DMS 273 (cell line): ENCODE measurements around the gene ADH1C.

Source experiments
- DNase-seq: peaks from one replicate; lab custom pipeline; 2025; ENCODE audit not compliant: unreplicated experiment; lab: John Stamatoyannopoulos, UW

ADH1C gene

DNA sequence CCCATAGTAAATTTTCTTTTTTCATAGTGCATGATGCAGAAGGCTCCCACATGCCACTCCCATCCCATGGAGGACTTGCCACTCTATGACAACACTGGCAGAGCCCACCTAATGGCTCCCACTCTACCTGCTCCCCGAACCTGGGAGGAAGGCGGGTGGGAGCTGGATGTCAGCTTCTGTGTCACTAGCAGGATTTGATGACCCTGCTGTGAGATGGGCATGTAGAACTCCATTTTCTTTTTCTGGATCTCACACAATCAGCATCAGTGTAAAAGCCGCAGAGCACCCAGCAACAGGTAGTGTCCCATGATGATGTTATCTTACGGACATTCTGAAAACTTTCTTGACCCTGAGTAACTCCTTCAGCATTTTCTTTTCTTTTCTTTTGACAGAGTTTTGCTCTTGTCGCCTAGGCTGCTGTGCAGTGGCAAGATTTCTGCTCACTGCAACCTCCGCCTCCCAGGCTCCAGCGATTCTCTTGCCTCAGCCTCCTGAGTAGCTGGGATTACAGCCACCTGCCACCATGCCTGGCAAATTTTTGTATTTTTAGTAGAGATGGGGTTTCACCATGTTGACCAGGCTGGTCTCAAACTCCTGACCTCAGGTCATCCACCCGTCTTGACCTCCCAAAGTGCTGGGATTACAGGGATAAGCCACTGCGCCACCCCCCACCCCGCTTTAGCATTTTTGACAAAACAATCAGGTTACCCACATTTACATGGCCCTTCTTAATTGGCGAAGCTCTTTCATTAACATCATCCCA, 46.7 kb downstream of the ADH1C start:
- no peak for DNase-seq

- DNase-seq: no peak
Observed at GRCh38 chr4:99301376-99302164, 51.0 kb downstream of the ADH1C start.

DNA sequence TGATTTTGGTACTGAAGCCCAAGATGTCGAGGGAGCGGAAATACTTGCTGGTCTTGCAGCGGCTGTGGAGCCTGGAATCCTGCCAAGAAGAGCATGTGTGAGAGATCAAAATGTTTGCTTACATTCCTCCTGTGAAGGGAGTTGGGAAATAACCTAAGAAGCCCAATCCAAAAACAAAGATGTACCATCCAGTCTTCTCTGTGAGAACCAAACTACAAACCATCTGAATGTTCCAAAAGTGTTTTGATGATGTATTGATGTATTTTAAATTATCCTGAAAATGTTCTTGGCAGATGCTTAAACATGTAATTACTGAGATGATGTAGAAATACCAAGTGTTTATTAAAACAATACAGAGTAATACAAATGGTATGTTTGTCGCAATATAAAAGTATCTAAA, 51.6 kb downstream of the ADH1C start:
- peak; percentile 89 for DNase-seq

GRCh38 chr4:99293357-99293756, 59.2 kb downstream of the ADH1C start:
- no peak for DNase-seq

DNA sequence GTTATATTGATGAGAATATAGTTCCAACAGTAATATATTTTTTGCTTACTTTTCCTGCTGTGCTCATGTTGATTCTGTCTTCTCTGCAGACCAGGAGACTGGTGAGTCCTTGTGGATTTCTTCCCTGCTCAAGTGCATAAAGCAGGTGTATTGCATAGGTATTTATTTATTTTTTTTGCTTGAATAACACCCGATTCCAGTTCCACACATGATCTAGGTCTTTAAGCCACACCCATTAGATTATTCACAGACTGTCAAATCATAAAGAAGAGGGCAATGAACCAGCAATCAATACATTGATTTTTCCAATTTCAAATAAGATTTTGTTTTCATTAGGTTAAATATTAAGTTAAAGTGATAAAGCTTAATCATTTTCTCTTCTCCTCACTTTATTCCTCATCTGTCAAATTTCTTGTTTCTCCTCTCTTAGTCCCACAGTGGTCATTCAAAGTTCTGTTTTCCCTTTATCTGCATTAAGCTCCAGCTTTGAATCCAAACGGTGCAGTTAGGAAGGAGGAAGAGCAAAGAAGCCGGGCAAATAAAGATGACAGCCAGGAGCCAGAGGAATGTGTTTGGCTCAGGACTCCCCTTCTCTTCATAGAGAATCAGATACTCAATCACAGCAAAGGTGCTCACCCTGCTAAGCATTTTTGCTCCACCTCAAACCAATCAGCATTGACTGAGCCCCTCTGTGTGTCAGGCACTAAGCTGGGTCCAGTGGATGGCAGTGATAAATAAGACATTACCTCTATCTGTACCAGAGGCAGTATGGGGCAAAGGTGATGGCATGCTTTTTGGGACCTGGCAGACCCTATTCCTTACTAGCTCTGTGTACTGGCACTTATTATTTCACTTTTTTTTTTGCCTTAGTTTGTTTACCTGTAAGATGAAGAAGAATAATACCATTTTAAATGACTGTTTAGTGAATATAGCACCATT, 61.4 kb downstream of the ADH1C start, which contains the start of gene ADH1A:
Gene ADH1A (minus strand): TSS at position 138 of the 939 bp plus-strand sequence. CDS start 71 bp downstream, at position 67.
- no peak for DNase-seq
